NCI-H1048 (cell line): ENCODE data around the gene MARCO.

Experiments
- DNase-seq: peaks from one replicate; lab custom pipeline; 2025; lab: John Stamatoyannopoulos, UW

Gene MARCO

GRCh38 chr2:118942031-118942430 is at the start of gene MARCO:
TSS of gene MARCO (plus strand) at chr2:118942194. CDS start at chr2:118942301, 107 bp downstream.
- no peak for DNase-seq

GRCh38 chr2:118893100-118893499 is 48.9 kb upstream of the MARCO start:
- DNase-seq = no peak

DNA sequence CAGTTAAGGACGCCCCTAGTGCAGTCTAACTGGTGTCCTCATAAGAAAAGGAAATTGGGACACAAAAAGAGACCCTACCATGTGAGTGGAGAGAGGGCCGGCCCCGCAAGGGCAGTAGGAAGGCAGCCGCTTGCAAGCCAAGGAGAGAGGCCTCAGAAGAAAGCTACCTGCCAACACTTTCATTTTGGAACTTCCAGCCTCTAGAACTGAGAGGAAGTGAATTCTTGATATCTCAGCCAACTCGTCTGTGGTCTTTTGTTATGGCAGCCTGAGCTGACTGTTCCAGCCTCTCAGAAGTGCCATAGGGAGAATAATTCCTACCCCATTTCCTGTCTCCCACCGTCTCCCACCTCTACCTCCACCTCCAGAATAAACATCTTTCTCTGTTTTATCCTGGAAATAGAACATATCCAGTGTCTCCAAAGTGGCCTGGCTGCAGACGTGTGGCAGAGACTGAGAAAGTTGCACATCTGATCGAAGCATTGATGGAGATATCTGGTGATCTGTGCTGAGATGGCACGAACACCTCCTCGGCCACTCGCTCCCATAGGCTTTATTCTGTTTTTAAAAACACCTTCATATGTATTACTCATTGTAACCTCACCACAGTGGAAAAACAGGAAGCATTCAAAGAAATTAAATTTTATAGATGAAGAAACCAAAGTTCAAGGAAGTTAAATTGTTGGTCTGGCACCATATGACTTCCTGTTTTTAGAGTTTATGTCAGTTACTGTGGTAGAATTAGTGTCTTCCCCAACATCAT is 39.5 kb upstream of the MARCO start:
- no peak for DNase-seq

DNA sequence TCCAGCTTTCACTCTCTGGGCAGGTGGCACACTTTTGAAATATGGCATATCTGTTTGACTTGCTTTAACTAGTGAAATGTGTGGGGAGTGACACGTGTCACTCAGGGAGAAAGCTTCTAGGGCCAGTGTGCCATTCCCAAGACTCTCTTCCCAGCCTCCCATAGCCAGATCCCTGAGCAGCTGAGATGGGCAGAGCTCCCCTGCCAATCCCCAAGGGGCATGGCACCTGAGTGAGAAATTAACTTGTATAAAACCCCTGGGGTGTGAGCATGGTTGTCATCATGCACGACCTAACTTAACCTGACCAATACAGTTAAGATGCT is 39.0 kb upstream of the MARCO start:
- no peak for DNase-seq

DNA sequence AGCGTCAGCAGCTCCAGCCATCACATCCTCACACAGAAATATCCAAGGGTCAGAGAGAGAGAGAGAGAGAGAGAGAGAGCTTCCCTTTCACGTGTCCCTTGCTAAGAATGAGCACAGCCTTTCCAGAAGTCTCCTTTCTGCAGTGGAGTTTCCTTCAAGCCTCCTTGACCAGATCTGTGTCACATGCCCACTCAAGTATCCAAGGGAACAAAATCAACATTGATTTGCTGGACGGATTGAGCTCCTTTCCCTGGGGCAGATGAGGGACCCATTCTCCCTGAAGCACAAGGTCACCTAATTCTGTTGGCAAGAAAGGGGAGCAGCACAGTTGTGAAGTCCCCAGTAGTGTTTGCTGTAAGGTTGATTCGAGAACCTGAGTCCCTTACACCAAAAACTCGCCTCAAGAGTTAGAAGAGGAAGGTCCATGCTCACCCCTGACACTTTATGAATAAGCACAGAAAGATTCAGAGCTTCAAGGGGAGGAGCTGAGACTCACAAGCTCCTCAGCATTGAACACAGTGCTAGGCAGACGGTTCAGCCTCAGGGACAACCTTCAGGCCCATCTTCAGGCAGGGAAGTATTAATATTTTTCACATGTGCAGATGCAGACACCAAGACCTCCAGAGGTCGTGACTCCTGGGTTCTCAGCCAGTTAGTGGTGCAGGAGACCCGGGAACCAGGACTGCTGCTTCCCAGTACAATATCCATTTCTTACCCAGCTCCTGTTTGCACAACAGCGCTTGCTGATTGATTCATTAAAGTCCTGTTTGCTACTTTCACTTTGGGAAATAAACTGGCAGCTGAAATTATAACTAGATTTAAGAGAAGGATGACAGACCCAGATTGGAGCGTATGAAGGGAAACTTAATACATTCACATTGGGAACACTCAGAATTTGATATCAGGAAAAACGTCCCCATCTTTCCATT is 38.2 kb upstream of the MARCO start:
- DNase-seq = no peak

DNA sequence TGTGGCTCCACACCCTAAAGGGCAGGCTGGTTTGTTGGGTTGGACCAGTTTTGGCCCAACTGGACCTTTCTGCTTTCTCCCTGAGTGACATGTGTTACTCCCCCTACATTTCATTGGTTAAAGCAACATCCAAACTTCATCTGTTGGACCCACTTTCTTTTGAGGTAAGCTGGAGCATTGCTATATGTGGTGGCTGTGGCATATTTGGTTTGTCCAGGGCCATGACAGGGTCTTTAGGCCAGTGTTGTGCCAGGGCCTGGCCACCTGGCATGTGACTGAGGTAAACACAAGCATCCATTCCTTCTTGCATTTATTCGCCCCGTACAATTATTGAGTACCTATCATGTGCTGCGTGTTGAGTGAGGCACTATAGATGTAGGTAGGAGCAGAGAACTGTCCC is 36.8 kb upstream of the MARCO start:
- no peak for DNase-seq

- DNase-seq = no peak
These were observed 35.8 kb upstream of the MARCO start for GRCh38 chr2:118906186-118906585.

GRCh38 chr2:118907759-118908158 is 34.2 kb upstream of the MARCO start:
- DNase-seq = no peak

DNA sequence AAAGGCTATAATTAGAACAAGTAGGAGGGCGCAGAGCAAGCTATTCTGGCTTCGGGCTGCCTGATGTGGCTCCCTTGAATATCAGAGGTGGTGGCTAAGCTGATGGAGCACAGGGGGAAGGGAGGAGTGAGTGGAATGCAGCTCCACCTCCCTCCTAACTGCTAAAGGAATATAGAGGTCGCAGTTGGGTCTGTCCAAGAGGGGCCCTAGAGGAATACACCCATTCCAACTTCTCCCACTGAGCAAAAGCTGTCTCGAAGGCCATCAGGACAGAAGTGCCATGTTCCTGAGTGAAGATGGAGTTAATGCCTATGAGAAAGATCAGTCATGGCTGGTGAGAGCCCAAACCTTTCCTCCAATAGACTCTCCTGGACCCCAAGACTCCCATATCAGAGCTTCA is 32.8 kb upstream of the MARCO start:
- no peak for DNase-seq

GRCh38 chr2:118911166-118911856 is 30.7 kb upstream of the MARCO start:
- no peak for DNase-seq

DNA sequence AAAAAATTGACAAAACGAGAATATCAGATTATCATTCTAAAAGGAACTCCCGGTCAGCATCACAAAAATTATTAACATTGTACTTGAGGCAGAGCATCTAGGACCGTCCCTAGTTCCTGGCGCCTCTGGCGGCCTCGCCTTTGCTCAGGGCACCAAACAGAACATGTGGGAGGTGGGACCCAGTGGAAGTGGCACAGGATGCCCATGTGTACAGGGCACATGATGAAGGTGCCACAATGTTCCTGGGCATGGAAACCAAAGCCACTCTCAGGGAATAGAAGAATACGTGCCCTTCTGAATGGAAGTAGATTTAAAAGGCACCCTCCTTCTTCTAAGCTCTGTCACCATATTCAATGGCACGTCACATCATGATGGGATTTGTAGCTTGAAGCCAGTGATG is 30.1 kb upstream of the MARCO start:
- no peak for DNase-seq

DNA sequence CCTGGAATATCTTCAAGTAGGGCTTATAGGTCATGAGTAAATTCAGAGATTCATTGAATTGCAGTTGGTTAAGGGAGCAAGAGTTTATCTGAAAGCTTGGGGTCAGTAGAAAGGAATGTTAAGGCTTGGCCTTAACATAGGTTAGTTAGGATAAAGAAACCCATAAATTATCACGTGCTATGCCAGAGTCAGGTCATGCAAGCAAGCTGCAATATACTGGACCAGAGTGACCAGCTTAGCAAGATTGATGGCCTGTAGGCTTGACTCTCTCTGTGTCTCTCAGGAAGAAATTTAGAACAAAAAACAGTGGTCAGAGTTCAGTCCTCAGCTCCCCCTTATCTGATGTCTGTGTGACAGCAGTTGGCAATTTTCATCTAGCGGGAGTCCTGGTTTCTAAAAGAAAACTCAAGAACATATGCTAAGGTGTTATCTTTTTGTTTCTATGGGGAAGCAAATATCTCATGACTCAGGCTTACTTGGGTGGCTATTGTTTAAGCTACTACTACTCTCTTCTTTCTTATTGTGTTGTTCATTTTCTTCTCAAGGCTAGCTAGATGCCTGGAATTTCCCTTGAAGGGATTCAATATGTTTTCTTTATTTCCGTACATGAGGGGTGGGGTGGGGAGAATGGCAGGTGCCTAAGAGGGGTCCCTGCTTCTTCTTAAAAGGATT is 28.7 kb upstream of the MARCO start:
- no peak for DNase-seq

DNA sequence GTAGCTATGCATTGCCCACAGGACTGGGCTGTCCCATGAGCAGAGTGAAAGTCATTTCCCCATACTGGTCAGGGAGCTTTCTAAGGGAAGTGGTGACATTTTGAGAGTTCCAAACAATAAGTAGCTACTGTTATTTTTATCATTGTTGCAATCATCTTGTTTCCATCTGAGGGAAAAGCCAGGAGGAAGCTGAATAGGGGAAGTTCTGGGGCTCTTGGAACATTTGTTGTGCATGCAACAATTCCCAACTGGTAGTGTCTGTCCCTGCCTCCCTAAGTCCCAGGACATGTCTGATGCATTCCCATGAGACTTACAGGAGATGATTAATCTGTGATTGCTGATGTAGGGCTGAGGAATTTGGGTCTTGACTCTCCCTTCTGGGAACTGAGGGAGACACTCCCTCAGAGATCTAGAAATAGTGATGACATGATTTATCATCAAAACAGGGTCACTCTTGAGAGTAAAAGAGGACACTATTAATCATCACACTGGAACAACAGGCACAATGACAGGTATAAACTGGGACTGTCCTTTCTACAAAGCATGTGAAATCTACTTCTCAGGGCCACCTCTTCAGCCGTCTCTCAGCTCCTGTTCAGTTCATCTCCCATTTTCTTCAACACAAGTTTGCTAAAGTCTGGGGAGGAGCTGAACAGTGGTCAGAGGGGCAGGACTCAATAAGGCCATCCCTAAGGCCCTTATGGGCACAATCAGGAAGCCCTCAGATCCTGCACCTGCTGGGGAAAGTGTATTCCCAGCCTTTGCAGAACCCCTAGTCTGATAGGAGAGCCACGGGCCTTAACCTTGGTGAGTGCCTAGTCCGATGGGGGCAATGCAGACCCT is 28.0 kb upstream of the MARCO start:
- no peak for DNase-seq

DNA sequence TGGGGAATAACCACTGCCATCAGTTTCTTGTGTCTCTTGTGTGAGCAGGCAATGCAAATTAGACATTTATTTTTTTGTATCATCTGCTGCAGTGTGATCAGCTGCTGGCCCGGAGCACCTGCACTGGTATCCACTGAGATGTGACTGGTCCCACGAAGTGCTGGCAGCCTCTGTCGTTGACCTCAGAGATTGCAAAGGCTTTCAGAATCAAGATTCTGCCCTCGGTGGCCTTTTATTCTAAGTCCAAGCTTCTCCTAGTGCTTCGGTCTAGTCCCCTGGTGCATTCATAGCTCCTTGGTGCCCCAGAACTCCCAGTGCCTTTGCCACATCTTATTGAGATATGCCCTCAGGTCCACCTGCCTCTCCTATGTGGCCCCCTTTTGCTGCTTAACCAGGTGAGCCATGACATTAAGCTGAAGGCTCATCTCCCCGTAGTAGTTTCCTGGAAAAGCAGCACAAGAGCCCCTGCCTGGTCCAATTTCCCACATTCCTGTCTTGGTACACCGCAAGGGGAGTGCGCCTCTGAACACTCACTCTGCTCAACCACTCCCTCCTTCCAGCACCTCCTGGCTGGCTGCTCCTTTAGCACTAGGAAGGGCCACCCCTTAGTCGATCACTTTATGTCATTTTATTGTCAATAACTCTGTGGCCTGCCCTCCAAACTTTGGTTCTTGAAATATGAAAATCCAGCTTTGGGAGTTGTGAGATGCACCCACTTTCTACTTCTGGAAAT is 27.1 kb upstream of the MARCO start:
- no peak for DNase-seq

GRCh38 chr2:118918017-118918416 is 24.0 kb upstream of the MARCO start:
- no peak for DNase-seq

DNA sequence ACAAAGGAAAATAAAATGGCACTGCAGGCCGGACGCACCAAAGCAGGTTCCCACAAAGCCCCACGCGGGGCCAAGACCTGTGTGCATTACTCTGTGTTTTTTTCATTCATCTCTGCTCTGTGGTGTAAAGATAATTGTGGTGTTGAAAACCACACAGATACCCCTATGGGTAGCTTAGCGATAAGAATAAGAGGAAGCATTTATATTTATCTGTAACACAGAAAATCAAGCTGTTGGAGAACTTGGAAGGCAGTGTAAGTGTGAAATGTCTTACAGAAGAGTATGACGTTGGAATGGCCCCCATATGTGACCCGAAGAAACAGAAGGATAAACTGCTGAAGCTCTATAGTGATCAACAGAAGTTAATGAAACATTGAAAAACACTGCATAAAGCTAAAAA is 20.3 kb upstream of the MARCO start:
- DNase-seq = no peak

DNA sequence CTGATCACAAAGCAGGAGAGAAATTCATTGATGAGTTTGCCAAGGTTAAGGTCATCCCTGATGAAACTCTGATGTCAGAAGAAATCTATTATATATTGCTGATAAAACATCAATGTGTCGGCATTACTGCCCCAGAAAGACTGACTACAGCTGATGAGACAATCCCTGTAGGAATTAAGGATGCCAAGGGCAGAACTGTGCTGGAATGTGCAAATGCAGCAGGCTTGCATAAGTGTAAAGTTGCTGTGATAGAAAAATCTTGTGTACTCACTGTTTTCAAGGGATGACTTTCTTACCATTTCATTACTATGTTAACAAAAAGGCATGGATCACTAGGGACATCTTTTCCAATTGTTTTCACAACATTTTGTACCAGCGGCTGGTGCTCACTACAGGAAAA is 19.7 kb upstream of the MARCO start:
- no peak for DNase-seq

GRCh38 chr2:118923371-118923770 is 18.6 kb upstream of the MARCO start:
- no peak for DNase-seq

GRCh38 chr2:118925476-118925875 is 16.5 kb upstream of the MARCO start:
- DNase-seq = no peak

DNA sequence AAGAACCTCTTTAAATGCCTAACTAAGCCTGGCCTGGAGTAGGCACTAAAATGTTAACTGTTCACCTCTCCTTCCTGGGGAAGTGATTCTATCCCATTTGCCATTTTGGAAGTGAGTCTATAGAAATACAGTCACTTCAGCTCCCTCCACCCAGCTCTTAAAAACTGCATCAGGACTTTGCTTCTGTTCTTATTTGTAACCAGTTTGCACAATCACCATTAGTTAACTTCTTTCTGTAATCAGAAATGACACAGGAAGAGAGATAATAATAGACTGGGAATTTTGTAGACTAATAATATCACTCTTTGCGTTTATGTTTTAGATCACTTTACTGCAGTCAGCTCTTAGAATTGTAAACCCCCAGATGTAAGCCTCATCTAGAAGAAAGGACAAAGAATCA is 16.0 kb upstream of the MARCO start:
- DNase-seq = no peak

DNA sequence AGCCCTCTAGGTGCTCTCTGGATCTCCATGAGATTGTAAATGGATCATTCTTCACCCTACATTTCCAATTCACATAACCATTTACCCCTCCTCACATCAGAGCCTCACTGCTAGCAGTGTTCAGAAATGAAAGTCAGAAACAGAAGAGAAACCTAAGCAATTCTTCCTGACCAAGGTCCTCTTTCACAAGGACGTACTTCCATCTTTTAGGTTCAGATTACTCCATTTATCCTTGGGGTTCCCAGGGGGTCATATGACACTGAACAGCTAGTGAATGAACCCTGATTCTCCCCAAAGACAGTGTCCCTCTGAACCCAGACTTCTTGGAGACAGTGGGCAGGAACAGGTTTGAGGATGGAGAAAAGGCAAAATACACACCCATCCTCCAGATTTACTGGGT is 12.9 kb upstream of the MARCO start:
- DNase-seq = no peak
